H1 (cell line): ENCODE results near the gene TMEM178B. TPM values are rescaled to one million over a fixed set of nuclear protein-coding genes. Genes with fewer than 3 reads are reported as not detected.

Source experiments
- BRCA1 ChIP-seq: IDR thresholded peaks from 2 replicates; pipeline ENCODE4 v1.6.1; 2012; ENCODE audit warnings: low read depth, low read length, improper control_type of control experiment
- CHD1 ChIP-seq: IDR thresholded peaks from 2 replicates; pipeline ENCODE4 v1.6.1; 2012; ENCODE audit warnings: low read depth, low read length, improper control_type of control experiment
- CREB1 ChIP-seq: IDR thresholded peaks from 2 replicates; pipeline ENCODE4 v1.6.1; 2012; ENCODE audit warnings: inconsistent platforms
- FOSL1 ChIP-seq: IDR thresholded peaks from 2 replicates; pipeline ENCODE4 v1.6.1; 2011; ENCODE audit warnings: mild to moderate bottlenecking, low read depth, low read length, moderate library complexity; ENCODE audit not compliant: insufficient read depth
- POU5F1 ChIP-seq: IDR thresholded peaks from 2 replicates; pipeline ENCODE4 v1.6.1; 2011; ENCODE audit warnings: low read depth, mild to moderate bottlenecking, low read length, moderate library complexity
- TAF1 ChIP-seq: IDR thresholded peaks from 2 replicates; pipeline ENCODE4 v1.6.1; 2011; ENCODE audit warnings: mild to moderate bottlenecking, low read depth, low read length
- polyA plus RNA-seq, 7 experiments: library from polyadenylated mRNA; depleted of rRNA in 3 of 7; stranded (reverse) in 5 of 7; unstranded in 2 of 7; fragments of >200 nt in 5 of 7; fragments of 200-250 nt in 2 of 7; gene quantifications; 1 replicate in 5 of 7; 2 replicates in 1 of 7; 4 replicates in 1 of 7; pipeline versions ENCODE4 v1.2.1 to v1.2.3, GENCODE V29; 2011 to 2013; ENCODE audit warnings: missing spikeins in 2 of 7, mixed read lengths in 2 of 7
- total RNA-seq: library from RNA; stranded (reverse); fragmentation: NEBNext Ultra II Directional; extraction: Animal tissue kit (Norgen Biotek cat#: 25700); gene quantifications from 2 replicates; pipeline ENCODE4 v1.2.1, GENCODE V29; 2021

The TMEM178B gene
- total and polyA plus RNA-seq, 2 of the 8 experiments (the other 6 are each of a cell fraction or from before 2014, with no cell fraction given), result 5.3 to 18.1 TPM

DNA sequence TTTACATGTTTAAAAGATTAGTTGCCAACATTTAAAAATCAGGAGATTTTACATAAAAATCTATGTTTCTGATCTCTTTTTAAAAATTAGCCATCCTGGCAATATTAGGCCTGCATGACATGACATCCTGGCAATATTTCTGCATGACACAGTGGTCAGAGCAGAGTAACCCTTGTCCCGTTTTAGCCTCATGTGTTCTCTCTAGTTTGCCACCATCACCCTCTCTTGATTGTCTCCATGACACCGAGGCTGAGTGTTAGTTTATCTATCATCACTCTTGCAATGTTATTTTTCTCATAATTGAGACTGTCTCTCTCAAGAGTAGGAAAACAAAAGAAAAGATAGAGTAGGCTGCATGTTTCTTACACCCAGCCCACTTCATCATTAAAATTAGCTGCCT is 287.6 kb downstream of the TMEM178B start (continued):
- TF ChIP-seq BRCA1 (no peak), POU5F1 (no peak), CREB1 (no peak), FOSL1 (no peak), TAF1 (no peak), CHD1 (no peak)
- TF ChIP-seq, all 59 proteins: peak for 0
